HL-60 (cell line): ENCODE measurements around the gene FAM240A.

Source experiments
- DNase-seq, 2 experiments: peaks; one replicate each; pipeline ENCODE4 v3.0.0-alpha.2; 2010 to 2020; ENCODE audit warnings: low read depth in 1 of 2, low spot score in 1 of 2
- H3K27ac ChIP-seq: fragments of 250-450 bp; sonication (Bioruptor Pico); replicated peaks from 2 replicates; pipeline ENCODE4 v1.5.1; 2020; ENCODE audit warnings: mild to moderate bottlenecking, moderate library complexity
- H3K27me3 ChIP-seq: fragments of 250-450 bp; sonication (Bioruptor Pico); 2 replicates; pipeline ENCODE4 v1.5.1; 2021; ENCODE audit warnings: mild to moderate bottlenecking, moderate library complexity; ENCODE audit not compliant: insufficient read depth, poor library complexity, severe bottlenecking
- H3K4me3 ChIP-seq: replicated peaks from 2 replicates; pipeline ENCODE4 v1.5.1; 2011; ENCODE audit warnings: mild to moderate bottlenecking, control low read depth, low read length; ENCODE audit not compliant: insufficient read depth
- CTCF ChIP-seq: IDR thresholded peaks from one replicate; pipeline ENCODE4 v1.5.1; 2011; ENCODE audit warnings: low read length, control low read depth, inconsistent platforms; ENCODE audit not compliant: insufficient read depth
- GABPA ChIP-seq: IDR thresholded peaks from 2 replicates; pipeline ENCODE4 v1.6.1; 2012; ENCODE audit warnings: low read depth
- POLR2AphosphoS5 ChIP-seq: IDR thresholded peaks from 2 replicates; pipeline ENCODE4 v1.6.1; 2012; ENCODE audit warnings: low read depth
- REST ChIP-seq: IDR thresholded peaks from 2 replicates; pipeline ENCODE4 v1.6.1; 2012; ENCODE audit warnings: low read depth; ENCODE audit not compliant: insufficient replicate concordance
- SPI1 ChIP-seq: IDR thresholded peaks from 2 replicates; pipeline ENCODE4 v1.6.1; 2012; ENCODE audit warnings: low read depth, mild to moderate bottlenecking, borderline replicate concordance

Gene FAM240A

DNA sequence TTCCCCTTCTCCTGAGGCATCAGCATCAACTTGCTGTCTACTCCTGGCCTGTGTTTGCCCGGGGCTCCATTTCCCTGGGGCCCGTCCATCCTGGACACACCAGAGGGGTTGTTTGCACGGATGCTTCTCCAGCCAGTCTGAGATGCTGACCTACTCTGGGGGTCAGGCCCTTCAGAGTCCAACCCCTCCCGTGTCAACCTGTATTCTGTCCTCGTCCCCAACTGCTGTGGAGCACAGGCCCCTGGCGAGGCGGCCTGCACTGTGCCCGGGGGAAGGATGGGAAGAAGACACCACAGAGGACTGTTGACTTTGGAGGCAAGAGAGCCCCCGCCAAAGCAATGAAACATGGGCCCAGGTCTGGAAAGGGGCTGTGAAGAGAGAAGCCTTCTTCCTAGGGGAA lies 55.3 kb downstream of the FAM240A start:
- TF ChIP-seq SPI1 (no peak), REST (no peak), POLR2AphosphoS5 (no peak), CTCF (no peak), GABPA (no peak)
- no peak overlapping the region for H3K27ac ChIP-seq
- H3K27me3 ChIP-seq, result no peaks in the 10 kb centered on the region

DNA sequence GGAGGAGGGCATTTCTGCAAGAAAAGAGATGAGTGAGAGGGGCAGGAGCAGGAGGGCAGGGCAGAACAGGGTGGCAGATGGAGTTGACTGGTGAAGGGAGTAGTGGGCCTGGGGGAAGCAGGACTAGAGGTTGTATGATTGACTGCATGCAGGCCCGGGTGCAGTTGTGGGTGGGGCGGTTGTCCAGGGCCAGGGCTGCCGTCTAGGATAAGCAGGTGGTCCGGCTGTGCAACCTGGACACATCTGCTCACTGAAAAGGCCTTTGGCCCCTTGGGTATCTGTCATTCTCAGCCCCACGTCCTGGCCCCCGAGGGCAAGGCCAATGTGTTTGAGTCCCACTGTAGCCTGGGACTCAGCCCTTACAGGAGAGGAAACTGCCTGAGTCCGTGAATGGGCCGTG lies 55.8 kb downstream of the FAM240A start:
- TF ChIP-seq SPI1 (no peak), REST (no peak), POLR2AphosphoS5 (no peak), GABPA (no peak), CTCF (no peak)
- Histone ChIP-seq H3K4me3 (no peak overlapping the region), H3K27me3 (no peaks in the 10 kb centered on the region), H3K27ac (no peak overlapping the region)
- no peak for DNase-seq

More for the DNA sequence above, 55.3 kb downstream of the FAM240A start:
- no peak for DNase-seq
- H3K4me3 ChIP-seq, result no peak overlapping the region

DNA sequence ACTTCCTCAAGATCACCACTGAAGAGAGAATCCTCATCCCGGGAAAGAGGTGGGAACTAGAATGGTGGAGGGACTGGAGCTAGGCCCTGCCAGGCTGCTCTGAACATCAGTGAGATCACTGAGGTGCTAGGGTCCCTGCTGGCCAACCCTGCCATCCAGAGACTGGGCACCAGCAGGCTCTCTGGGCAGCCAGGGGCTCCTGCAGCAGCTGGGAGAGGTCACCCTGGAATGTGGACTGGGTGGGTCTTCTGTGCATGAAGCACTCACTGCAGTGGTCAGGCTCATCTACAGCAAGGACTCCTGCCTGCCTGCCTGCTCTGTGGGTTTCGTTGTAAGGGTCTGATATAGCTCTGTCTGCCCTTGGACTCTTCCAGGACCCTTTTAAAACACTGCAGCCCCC lies 56.3 kb downstream of the FAM240A start:
- H3K4me3 ChIP-seq, result no peak overlapping the region
- no peaks in the 10 kb centered on the region for H3K27me3 ChIP-seq
- no peak for DNase-seq
- no peak overlapping the region for H3K27ac ChIP-seq
- TF ChIP-seq POLR2AphosphoS5, result no peak

DNA sequence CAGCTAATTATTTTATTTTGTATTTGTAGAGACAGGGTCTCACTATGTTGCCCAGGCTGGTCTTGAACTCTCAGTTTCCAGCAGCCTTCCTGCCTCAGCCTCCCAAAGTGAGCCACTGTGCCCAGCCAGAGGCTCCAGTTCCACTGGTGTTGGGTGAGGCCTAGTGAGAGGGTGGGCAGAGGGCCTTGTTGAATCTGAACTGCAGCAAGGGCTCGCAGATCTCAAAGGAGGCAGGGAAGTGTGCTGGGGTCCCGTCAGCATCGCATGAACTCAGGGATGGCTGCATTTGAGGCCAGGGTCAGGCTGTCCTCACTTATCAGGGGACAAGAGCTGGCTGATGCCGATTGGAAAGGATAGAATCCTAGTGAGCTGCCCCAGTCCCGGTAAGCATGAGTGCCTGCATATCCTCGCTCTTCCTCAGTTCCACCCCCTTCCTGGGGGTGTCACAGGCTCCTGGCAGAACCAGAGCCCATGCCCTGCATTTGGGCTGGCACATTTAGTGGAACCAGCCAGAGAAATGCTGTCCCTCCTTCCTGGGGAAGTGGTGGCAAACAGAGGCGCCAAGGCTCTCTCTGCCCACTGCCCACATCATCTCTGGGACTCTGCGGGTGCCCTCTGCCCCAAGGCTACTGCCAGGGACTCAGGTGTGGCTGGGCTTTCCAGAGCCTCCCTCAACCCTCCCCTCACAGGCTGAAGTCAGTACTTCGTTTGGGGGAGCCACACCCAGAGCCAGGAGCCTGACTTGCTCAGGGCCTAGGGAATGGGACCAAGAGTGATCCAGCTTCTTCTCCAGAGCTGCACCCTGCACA lies 57.1 kb downstream of the FAM240A start:
- DNase-seq, result no peak
- H3K4me3 ChIP-seq, result no peak overlapping the region
- no peaks in the 10 kb centered on the region for H3K27me3 ChIP-seq
- TF ChIP-seq SPI1, result no peak
- no peak for TF ChIP-seq POLR2AphosphoS5
- TF ChIP-seq CTCF, result no peak
- no peak for TF ChIP-seq GABPA
- no peak for TF ChIP-seq REST
- H3K27ac ChIP-seq, result no peak overlapping the region
